Effector CD8-positive, alpha-beta T cell (primary cell): ENCODE measurements around the gene CCNA2.

Experiments
- DNase-seq: peaks from one replicate; lab custom pipeline; 2025; lab: John Stamatoyannopoulos, UW

CCNA2 gene

DNA sequence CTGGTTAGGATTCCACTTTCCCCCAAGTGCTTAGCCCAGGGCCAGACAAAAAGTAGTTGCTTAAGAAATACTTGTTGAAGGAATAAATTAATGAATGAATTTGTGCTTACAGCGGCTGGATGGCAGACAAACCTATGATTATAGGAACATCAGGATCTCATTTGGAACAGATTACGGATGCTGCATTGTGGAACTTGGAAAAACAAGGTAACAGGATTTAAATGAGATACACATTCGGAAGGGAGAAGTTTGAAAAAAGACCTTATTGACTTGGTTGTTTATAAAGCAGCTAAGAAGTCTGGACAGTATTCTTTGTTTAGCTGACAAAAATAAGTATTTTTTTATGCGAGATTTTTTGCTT is 22.0 kb downstream of the CCNA2 start:
- DNase-seq = no peak

DNA sequence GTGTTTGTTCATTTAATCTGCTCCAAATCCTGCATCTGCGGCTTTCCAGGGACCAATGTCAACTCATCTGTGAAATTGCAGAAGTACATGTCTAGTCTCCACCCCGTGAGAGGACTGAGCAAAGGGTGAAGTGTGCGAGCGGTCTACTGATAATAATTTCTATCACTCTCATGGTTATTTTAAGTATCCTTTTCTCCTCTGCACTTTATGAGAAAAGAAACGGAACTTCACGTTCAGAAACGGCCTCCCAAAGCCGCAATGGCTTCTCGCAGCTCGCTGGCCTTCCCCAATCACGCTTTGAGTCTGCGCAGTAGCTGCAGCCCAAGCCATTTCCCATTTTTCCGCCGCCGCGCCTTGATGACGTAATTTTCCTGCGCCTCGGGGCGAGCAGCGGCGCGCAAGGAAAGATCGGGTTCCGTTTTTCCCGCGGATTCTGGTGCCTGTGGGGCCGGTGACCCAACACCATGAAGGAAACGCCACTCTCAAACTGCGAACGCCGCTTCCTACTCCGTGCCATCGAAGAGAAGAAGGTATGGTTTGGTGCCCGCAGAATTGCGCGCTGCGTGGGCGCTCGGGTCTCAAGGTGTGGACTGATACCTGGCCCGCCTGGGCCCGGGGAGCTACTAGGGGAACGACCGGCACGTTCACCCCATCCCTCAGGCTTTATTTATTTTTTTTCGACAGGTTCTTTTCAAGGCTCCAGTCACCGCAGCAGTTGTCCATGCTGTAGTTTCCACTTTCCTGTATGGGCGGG is 22.5 kb downstream of the CCNA2 start, which contains the start of gene EXOSC9:
Gene EXOSC9 (plus strand): TSS at position 363 of the 754 bp plus-strand sequence. CDS start 102 bp downstream, at position 465.
- DNase-seq = peak; percentile 95

DNA sequence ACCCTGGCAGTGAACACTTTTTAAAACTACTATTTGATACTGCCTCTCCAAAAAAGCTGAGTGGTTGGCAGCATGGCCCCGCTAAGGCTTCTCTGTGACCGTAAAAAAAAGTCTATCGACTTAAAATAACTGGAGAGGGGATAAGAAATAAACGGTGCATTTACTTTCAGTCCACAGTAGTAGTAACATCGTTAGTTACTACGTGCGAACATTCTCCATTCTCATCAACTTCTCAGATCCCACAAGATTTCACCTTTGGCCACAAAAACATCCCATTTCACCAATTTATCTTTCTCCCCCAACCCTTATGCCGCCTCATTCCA is 23.1 kb downstream of the CCNA2 start:
- no peak for DNase-seq

DNA sequence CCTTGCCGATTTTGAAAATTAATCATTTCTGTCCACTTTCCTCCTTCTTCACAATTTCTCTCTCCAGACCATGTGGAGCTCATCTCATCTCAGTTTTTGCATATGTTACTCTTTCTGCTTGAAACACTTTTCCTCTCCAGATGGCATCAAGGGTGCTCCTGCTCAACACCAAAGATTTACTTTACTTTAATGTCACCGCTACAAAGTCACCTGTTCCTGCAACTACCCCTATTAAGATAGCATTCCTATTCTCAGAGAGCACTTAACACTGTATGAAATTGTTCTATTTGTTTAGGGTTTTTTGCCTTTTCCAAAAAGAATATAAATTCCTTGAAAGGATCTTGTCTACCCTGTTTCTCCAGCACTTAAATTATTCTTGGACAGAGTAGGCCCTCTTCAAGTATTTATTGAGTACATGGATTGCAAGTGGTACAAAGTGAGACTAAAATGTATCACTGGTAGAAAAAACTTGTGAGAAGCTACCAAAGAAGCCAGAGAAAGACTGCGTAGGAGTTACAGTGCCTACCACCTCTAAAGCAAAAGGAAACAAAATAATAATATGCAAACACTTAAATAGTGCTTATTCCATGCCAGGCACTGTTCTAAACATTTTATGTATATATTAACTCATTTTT is 23.7 kb downstream of the CCNA2 start:
- DNase-seq = no peak

DNA sequence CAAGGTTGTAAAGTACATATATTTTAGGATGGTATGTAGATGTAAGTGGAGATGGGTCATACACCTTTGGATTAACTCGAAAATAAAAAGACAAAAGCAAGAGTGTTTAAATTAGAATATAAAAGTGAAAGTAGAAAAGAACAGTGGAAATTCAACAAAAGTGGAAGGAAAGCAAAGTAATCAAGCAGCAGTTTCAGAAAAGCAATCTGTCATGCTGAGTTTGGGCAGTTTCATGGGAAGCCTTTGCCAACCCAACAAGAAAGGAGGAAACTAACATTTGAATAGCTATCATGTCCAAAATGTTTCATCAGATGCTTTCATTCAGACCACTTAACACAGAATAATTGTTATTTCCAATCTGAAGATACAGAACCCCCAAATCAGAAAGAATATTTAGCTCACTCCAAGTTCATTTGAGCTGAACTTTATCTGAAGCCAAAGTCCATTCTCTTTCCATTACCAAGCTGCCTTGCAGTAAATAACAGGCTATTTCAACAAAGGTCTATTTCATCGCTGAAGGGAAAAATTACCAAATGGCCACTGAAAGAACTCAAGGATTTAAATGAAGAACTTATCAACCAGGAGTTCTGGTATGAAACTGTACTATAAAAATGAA is 24.4 kb downstream of the CCNA2 start:
- DNase-seq = no peak

DNA sequence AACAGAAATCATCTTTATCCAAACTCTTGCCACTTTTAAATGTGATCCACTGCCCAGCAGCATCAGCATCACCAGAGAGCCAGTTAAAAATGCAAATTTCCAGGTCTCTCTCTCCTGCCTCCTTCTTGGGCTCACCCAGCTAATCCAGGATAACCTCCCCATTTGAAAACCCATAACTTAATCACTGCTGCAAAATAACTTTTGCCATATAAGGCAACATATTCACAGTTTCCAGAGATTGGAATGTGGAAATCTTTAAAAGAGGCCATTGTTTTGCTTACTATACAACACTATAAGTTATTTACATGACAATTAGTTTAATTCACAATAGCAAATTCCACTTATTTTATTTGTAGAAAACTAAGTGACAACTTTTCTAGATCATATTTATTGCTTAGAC is 27.4 kb downstream of the CCNA2 start:
- DNase-seq = no peak

DNA sequence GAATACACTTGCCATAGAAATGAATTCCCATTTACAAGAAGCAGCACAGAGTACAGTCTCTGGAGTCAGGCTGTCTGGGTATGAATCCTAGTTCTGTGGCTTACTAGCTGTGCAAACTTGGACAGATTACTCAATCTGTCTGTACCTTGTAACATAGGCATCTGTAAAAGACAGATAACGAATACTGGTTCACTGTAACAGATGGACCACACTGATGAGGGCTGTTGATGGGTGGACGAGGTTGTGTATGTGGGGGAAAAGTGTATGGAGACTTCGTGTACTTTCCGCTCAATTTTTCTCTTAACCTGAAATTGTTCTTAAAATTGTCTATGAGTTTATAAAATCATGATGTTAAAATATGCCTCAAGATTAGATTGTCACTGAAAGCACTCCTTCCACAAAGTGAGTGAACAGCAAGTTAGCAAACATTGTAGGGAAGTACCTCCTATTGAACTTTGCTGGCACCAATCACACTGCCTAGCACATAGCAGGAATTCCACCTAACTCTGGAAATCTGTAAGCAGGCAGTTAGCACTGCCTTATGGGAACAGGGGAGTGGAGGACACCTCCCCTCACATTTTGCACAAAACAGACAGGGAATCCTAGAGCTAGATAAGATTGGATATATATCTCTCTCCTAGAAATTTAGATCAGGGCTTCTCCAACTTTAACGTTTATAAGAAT is 29.0 kb downstream of the CCNA2 start:
- DNase-seq = no peak

DNA sequence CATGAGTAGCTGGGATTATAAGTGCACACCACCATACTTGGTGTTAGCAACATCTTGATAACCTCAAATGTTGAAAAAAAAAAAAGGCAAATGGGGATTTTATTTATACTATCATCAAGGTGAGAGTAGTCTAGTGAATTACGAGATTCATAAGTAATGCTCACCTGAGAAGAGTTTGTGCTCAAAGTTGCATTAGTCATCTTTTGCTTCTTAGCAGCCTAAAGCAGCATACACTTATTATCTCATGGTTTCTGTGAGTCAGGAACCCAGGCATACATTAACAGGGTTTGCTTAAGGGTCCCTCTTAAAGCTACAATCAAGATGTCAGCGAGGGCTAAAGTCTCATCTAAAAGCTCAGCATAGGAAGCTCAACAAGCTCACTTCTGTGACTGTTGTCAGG is 30.7 kb downstream of the CCNA2 start:
- no peak for DNase-seq

DNA sequence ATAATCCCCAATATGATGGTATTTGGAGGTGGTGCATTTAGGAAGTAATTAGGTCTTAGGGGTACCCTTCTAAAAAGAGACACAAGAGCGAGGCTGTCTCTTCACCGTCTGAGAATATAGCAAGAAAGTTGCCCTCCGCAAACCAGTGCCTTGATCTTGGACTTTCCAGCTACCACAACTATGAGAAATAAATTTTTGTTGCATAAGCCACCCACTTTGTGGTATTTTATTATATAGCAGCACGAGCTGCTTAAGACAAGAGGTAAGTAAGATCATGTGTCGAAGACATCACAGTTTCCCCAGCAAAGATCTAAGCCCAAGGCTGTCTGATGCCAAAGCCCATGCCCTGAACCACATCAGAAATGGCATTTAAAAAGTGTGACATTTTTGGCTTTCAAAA is 32.2 kb downstream of the CCNA2 start:
- no peak for DNase-seq

DNA sequence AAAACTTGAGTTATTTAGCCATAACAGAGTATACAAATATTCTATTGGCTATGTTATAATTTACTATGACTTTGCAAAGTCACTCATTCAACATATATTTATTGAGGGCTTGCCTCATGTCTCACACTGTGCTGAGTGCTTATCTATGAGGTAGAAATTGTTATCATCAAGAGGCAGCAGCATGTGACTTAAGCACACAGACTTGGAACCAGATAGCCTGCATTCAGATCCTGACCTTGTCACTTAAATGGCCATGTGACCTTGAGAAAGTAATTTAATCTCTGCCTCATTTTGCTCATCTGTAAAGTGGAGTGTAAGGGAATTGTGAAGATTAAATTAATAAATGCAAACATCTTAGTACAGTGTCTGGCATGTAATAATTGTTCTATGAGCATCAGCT is 32.7 kb downstream of the CCNA2 start:
- no peak for DNase-seq

DNA sequence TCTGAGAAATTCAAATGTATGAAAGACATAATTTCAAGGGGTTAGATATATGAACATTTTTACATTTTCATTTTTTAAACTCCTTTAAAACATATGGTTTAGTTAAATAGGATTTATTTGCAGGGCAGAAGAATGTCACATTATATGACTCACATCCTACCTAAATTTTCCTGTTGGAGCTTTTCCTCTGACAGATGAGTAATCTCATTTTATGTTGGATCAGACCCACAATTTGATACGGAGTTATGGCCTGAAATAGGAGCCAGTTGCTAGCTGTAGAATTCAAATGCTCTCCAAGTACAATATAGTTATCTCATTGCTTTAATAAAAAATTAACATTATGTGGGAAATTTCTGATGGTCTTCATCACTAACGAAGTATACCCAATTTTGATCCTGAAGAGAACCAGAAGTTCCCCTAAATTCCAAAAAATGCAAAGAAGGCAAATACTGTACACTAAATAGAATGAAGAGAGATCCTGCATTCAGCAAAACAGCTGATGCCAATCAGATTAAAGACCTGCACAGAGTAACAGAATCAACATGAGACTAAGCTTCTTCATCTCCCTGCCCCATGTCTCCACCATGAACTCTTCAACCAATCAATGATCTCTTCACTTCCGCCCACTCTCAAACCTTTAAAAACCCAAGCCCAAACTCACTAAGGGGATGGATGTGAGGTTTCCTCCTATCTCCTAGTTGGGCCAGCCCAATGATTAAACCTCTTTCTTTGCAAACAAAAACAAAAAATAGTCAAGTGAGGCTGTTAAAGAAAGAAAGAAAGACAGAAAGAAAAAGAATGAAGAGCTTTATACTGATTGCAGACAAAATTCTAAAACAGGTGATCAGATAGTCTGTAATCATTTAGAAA is 33.5 kb downstream of the CCNA2 start:
- no peak for DNase-seq

DNA sequence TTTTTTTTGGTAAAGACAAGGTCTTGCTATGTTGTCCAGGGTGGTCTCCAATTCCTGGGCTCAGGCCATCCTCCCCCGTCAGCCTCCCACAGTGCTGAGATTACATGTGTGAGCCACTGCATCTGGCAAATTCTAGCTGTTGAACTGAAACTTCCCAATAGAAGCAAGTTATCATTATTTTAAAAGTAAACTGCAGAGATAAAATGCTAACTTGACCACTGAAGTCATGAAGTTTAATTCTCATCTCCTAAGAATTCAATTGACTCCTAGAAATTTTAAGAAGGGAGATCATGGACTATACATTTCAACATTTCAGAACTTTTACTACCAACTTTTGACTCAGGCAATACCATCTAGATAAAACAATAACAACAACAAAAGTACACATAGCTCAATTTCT is 34.2 kb downstream of the CCNA2 start:
- no peak for DNase-seq

DNA sequence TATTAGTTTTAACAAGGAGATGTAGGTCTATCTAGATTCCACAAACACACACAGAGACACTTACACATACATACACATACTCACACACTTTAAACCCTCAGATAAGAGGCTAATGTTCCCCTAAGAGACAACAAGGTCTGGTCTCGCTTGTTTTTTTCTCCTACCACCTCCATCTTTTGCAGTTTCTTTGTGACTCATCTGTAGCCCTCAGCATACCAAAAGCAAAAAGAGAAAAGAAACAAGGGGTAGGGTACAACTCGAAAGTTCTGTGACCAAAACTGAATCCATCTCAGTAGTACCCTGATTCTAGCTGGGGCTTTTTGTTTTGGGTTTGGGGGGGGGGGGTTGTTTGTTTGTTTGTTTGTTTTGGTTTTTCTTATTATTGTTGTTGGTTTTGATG is 34.8 kb downstream of the CCNA2 start:
- DNase-seq = no peak

DNA sequence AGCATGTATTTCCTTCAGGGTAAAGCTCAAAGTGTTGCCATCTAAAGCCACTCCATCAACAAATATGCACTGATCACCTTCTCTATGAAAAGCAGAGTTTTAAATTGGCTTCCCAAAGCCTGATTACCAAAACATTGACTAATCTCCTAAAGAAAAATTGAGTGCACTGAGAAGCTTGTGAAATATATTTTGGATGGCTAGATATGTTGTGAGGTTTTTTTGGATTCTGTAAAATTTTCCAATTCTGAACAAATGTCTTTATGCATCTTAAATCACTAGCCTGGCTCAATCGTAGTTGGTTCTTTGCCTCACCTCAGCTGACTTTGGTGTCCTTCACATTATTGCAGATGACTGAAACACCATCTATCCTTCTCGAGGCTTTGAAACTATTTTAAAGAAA is 37.5 kb downstream of the CCNA2 start:
- no peak for DNase-seq

DNA sequence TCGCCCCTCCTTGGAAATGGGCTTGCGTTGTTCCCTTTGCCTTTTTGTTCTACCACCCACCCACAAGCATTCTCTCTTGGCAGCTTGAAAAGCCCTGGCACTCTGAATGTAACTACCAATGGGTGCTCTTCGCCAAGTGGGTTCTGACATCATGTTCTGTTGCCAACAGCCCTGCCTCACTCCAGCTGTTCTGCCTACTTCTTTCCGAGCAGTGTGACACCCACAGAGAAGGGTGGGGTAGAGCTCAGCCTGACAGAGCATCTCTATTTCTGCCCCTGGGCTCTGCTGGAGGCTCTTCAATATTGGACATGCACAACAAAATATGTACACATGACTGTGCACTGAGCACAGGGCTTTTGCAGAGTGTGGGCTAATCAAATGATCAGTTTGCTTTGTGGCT is 38.2 kb downstream of the CCNA2 start:
- no peak for DNase-seq

DNA sequence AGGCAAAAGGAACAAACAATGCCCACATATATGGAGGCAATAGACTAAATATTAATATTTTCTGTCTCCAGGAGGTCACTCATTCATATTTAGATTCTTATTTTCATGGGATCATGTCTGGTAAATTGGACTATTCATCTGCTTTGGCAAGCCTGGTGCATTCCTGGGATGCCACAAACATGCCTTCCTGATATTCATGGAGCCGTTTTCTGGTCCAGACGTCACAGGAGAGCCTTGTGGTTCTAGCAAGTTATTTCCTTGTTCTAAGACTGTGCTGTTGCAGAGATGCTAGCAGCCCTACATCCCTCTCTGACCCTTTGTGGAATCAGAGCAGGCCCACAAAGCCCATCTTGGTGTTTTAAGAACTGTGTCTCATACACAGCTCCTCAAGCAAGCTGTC is 38.7 kb downstream of the CCNA2 start:
- DNase-seq = no peak

DNA sequence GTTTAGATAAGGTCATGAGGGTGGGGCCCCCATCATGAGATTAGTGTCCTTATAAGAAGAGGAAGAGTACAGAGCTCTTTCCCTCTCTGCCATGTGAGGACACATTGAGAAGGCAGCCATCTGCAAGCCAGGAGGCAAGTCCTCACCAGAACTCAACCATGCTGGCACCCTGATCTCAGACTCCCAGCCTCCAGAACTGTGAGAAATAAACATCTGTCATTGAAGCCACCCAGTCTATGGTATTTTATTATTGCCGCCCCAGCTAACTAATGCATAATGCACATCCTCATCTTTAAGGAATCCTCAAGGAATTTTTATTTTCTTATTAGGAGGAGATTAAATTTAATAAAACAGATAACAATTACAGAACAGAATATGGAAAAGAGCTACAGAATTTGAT is 39.3 kb downstream of the CCNA2 start:
- no peak for DNase-seq

DNA sequence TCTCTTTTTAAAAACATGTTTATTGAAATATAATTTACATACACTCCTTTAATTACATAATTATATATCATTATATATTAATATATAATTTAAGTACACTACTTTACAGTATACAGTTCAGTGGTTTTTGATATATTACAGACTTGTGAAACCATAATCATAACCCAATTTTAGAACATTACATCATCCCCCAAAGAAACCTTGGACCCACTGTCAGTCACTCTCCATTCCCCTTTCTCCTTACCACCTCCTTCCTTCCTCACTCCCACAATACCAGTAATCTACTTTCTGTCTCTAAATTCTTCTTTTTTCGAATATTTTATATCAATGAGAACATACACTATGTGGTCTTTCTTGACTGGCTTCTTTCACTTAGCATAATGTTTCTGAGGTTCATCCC is 40.5 kb downstream of the CCNA2 start:
- DNase-seq = no peak

DNA sequence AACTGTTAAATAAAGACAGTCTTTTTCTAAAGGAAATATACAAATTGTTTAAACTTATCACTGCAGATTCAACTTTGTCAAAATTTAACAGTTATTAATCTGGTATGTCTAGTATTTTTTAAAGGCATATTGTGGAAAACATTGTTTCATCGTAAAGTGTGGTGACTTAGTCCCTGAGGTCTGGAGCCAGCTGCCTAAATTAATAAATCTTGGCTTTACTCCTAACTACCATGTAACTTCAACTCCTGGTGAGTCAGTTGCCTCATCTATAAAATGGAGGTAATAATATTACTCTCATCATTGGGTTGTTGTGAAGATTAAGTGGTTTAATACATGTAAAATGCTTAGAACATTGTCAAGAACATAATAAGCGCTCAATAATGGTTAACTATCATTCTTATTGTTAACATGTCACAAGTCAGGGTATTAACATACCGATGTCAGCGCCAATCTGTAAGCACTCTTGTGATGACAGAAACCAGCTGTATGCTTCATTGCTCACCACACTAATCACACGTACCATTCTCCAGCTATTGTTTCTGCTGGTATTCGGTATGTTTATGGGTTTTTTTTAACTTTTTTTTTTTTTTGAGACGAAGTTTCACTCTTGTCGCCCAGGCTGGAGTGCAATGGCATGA is 44.6 kb downstream of the CCNA2 start:
- DNase-seq = no peak

DNA sequence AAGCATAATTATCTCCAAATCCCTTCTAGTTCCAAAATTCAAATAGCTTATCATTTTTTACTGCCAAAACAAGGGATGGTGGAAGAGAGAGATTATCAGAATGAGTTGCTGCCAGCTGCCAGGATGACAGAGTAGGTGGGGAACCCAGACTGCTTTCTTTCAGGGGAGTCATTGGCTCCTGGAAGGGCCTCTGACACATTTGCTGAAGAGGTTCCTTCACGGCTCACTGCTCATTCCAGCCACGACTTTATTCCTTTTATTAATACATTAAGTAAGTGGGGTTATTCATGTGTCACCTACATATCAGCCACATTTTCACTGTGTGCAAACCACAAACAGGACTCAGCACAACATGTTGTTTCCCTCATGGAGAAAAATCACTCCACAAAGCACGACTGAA is 46.1 kb downstream of the CCNA2 start:
- DNase-seq = no peak

DNA sequence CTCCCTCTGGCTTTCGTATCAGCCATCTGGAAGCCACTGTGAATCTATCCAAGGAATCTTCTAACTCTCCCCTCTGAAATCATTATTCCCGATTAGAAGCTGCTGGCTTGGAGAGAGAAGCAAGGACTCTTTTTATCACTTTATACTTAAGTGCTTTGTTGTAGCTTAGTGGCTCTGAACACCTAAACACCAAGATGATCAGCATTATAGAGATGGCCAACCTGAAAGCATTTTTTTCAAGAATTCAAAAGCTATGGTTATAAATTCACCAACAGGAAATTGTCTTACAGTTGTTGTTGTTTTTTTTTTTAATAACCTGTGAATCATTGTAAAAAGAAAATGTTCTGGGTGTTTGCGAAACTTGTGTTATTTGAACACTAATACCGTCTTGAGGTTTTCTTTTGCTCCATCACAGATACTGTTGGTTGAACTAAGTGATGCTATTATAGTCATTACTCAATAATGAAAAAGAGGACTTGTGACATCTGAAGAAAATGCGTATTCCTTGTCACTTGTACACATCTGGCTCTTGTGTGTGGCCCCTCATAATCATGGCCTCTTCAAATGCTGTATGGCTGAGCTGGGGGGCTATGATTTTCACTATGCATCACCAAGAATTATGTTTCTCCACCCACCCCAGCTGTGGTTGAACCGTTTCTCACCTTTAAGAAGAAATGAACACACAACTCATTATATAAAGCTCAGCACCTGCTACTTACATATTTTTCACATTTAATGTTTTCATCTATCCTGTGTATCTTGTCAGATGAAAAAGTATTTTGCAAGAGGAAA is 46.9 kb downstream of the CCNA2 start:
- no peak for DNase-seq
